ENCODE results near the gene CRLF3. TPM values are rescaled to one million over a fixed set of nuclear protein-coding genes. Genes with fewer than 3 reads are reported as not detected.
A peak's percentile ranks its signal among the peaks of the same experiment; 100 is the strongest.

The CRLF3 gene
- total and polyA plus RNA-seq, 2 of the 4 experiments (the other 2 are of a cell fraction) = 6.1 to 15.2 TPM

DNA sequence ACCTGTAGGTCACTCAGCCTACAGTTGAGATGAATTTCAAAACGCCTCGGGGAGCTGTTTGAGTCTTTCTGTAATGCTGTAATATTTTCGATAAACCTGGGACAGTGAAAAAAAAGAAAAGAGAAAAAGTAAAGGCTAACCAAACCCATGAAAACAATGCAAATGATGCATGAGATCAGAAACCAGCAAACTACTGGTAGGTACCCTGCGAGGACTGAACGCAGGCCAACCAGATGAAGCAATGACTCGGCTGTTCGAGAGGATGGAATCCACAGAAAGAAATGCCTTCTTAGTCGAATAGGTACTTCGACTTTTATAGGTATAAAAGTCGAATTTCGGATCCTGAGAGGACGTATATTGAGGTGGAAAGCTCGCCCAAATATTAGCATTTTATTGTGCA, 6.8 kb upstream of the CRLF3 start:
- peak overlapping the region; percentile 70; the same call in 1 of the 2 replicates for H4K5ac ChIP-seq (ENCODE audit: low read depth, low read length)
- H3K36me3 ChIP-seq (ENCODE audit: control insufficient read depth, insufficient read depth, low read length) = no peaks in the 10 kb centered on the region
- TF ChIP-seq, protein P1, sequence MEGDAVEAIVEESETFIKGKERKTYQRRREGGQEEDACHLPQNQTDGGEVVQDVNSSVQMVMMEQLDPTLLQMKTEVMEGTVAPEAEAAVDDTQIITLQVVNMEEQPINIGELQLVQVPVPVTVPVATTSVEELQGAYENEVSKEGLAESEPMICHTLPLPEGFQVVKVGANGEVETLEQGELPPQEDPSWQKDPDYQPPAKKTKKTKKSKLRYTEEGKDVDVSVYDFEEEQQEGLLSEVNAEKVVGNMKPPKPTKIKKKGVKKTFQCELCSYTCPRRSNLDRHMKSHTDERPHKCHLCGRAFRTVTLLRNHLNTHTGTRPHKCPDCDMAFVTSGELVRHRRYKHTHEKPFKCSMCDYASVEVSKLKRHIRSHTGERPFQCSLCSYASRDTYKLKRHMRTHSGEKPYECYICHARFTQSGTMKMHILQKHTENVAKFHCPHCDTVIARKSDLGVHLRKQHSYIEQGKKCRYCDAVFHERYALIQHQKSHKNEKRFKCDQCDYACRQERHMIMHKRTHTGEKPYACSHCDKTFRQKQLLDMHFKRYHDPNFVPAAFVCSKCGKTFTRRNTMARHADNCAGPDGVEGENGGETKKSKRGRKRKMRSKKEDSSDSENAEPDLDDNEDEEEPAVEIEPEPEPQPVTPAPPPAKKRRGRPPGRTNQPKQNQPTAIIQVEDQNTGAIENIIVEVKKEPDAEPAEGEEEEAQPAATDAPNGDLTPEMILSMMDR (conservative IDR thresholded peaks at IDR 0.05; ENCODE audit: low read depth, low read length) = no peak
- TF ChIP-seq NFE2L2 (IDR thresholded peaks at IDR 0.05; ENCODE audit: low read depth, low read length) = 0 out of 2 replicates have a peak, but pooled peaks have one; percentile 6
- peak overlapping the region; percentile 40; the same call in 1 of the 2 replicates for H4K91ac ChIP-seq (ENCODE audit: insufficient read depth, low read depth, low read length)
- no peak overlapping the region for H2AK9ac ChIP-seq (replicated peaks; ENCODE audit: low read depth, low read length, poor library complexity)
- BruUV-seq (replicated peaks) = no TSS peak
- H3K23ac ChIP-seq (ENCODE audit: low read depth, low read length) = peak overlapping the region; percentile 2; the same call in 1 of the 2 replicates
- ChIA-PET CTCF (no interaction called here), POLR2A (ENCODE audit: unreplicated experiment) (no interaction called here)
- DNase-seq = peak; percentile 5
- peak overlapping the region; percentile 72 for H3K56ac ChIP-seq (ENCODE audit: extremely low read depth, insufficient read depth, low read length)
- 94% methylated on average over 3 of the region's 13 CpGs; no CpG with 5 or more reads in 1 of the 2 experiments for WGBS, 2 experiments (ENCODE audit: extremely low coverage in 2 of 2, insufficient read length in 1 of 2)
- peak overlapping the region; percentile 36 for H2BK5ac ChIP-seq (ENCODE audit: low read depth, low read length, poor library complexity, severe bottlenecking)
- H3K9ac ChIP-seq (ENCODE audit: low read depth, low read length) = peak overlapping the region; percentile 4; the same call in 1 of the 2 replicates
- H3K9me1 ChIP-seq (ENCODE audit: insufficient read depth, low read length) = no peaks in the 10 kb centered on the region
- no peaks in the 10 kb centered on the region for H3K27me3 ChIP-seq (ENCODE audit: control insufficient read depth, insufficient read depth, low read length)
- ATAC-seq (ENCODE audit: low read depth) = no peak
- peaks cover 4 to 24% of the 10 kb centered on the region in 2 experiments; a peak in 3 of 4 replicates for H3K79me1 ChIP-seq (ENCODE audit: low read depth in 1 of 2, low read length in 2 of 2)
- no peak overlapping the region; the same call in 2 of the 3 replicates for H2BK15ac ChIP-seq (ENCODE audit: low read depth, low read length)
- dilution Hi-C loops (cut with HindIII; ENCODE audit: low sequenced_read_pairs, unreplicated experiment) (no loop called here), in situ Hi-C loops (cut with MboI; ENCODE audit: low sequenced_read_pairs) (no loop called here), intact Hi-C loops (cut with micrococcal nuclease) (no loop called here)
- H2BK120ac ChIP-seq (ENCODE audit: low read depth, low read length) = peak overlapping the region; percentile 44; the same call in 1 of the 2 replicates
- H3K27ac ChIP-seq (ENCODE audit: insufficient read depth, low read length) = peak overlapping the region; percentile 8; the same call in 1 of the 2 replicates
- H2AFZ ChIP-seq (replicated peaks; ENCODE audit: low read length, poor library complexity) = peak overlapping the region; percentile 75
- no peaks in the 10 kb centered on the region for H4K20me1 ChIP-seq (ENCODE audit: insufficient read depth, low read length)
- H2AK5ac ChIP-seq (ENCODE audit: low read depth, low read length) = no peak overlapping the region
- H3K14ac ChIP-seq (replicated peaks; ENCODE audit: low read depth, low read length) = peak overlapping the region; percentile 89; the same call in 1 of the 2 replicates
- peak overlapping the region; percentile 58; the same call in 1 of the 2 replicates for H3K4me2 ChIP-seq (ENCODE audit: low read depth, low read length)
- H3K4ac ChIP-seq (ENCODE audit: low read depth, low read length) = peak overlapping the region; percentile 39
- no peaks in the 10 kb centered on the region for H3K9me3 ChIP-seq (ENCODE audit: control insufficient read depth, insufficient read depth, low read length)
- H4K8ac ChIP-seq (ENCODE audit: low read depth in 2 of 2, low read length in 2 of 2) = peak overlapping the region; percentile 94 to 95
- no peaks in the 10 kb centered on the region for H3K4me1 ChIP-seq (ENCODE audit: control insufficient read depth, insufficient read depth, low read length)
- no peak overlapping the region for H2BK20ac ChIP-seq (ENCODE audit: low read depth, low read length)
- no peak overlapping the region for H3K18ac ChIP-seq (ENCODE audit: low read depth, low read length)
- H3K4me3 ChIP-seq (ENCODE audit: insufficient read depth, low read depth, low read length) = peak overlapping the region; percentile 86

Measured in IMR-90 (cell line).